Naive thymus-derived CD8-positive, alpha-beta T cell (primary cell): ENCODE results near the gene AKAP4. TPM values are rescaled to one million over a fixed set of nuclear protein-coding genes. Genes with fewer than 3 reads are reported as not detected.

Experiments used
- ATAC-seq, 2 donors: fragments of 150-1000 bp; cut with Tn5 transposase in 1 of 2; sonication (Bioruptor Pico), chemical (Tn5 transposase) in 1 of 2; 1 replicate in 1 of 2; 2 replicates in 1 of 2; pipeline ENCODE4 v1.10.0; 2021; ENCODE audit warnings: mild to moderate bottlenecking in 2 of 2, moderate library complexity in 2 of 2
- POLR2A ChIA-PET: fragments of 350-600 bp; sonication (Branson Sonifier 250); formaldehyde crosslinking; loops from one replicate; lab custom pipeline; 2021; ENCODE audit warnings: antibody characterized with exemption; lab: Charles Lee
- DNase-seq, 10 donors: peaks; one replicate each; pipeline versions ENCODE4 v3.0.0 to v3.0.0-alpha.2; 2020 to 2022
- H3K27ac Mint-ChIP-seq, 10 donors: one replicate each; pipeline ENCODE4 v1.8.0; 2020 to 2022; ENCODE audit warnings: mild to moderate bottlenecking in 10 of 10, mixed read lengths in 10 of 10, moderate library complexity in 4 of 10, inconsistent platforms in 1 of 10
- H3K27me3 Mint-ChIP-seq, 5 donors: one replicate each; pipeline ENCODE4 v1.8.0; 2021 to 2022; ENCODE audit warnings: mixed read lengths in 5 of 5
- H3K36me3 Mint-ChIP-seq, 3 donors: one replicate each; pipeline ENCODE4 v1.8.0; 2020 to 2022; ENCODE audit warnings: mixed read lengths in 3 of 3, mild to moderate bottlenecking in 2 of 3, inconsistent platforms in 1 of 3
- H3K4me1 Mint-ChIP-seq, 4 donors: one replicate each; pipeline ENCODE4 v1.8.0; 2021 to 2022; ENCODE audit warnings: mixed read lengths in 4 of 4
- H3K4me3 Mint-ChIP-seq, 10 donors: one replicate each; pipeline ENCODE4 v1.8.0; 2020 to 2022; ENCODE audit warnings: mild to moderate bottlenecking in 10 of 10, mixed read lengths in 10 of 10, moderate library complexity in 6 of 10, inconsistent platforms in 1 of 10
- H3K9me3 Mint-ChIP-seq, 9 donors: one replicate each; pipeline ENCODE4 v1.8.0; 2020 to 2022; ENCODE audit warnings: mixed read lengths in 9 of 9, mild to moderate bottlenecking in 3 of 9, inconsistent platforms in 1 of 9, moderate library complexity in 1 of 9
- polyA plus RNA-seq, 3 donors: library from polyadenylated mRNA; unstranded; fragments of 300-500 nt; fragmentation: Illumina TruSeq; gene quantifications; one replicate each; pipeline ENCODE4 v1.2.3, GENCODE V29; 2021
- total RNA-seq, 8 experiments: library from RNA in 2 of 8; stranded (reverse) in 2 of 8; gene quantifications; one replicate each; pipeline ENCODE4 v1.2.3 and lab custom pipeline; 2021 to 2026

The AKAP4 gene
- total and polyA plus RNA-seq, 5 experiments from 2014 or later, result not detected

- Mint-ChIP-seq H3K9me3 (no peaks in the 10 kb centered on the region), H3K27ac (no peak overlapping the region), H3K4me3 (no peak overlapping the region), H3K27me3 (no peaks in the 10 kb centered on the region), H3K4me1 (peaks cover 0 to 2% (median 0%) of the 10 kb centered on the region in 4 donors), H3K36me3 (no peaks in the 10 kb centered on the region)
- no peak for DNase-seq
- ATAC-seq, result no peak
- POLR2A ChIA-PET, result no interaction called here
Observed at GRCh38 chrX:50165727-50166126, 35.1 kb downstream of the AKAP4 start.

- H3K27me3 Mint-ChIP-seq, result no peaks in the 10 kb centered on the region
- DNase-seq, result no peak
- no peaks in the 10 kb centered on the region for H3K36me3 Mint-ChIP-seq
- peaks cover 0 to 2% (median 0%) of the 10 kb centered on the region in 4 donors for H3K4me1 Mint-ChIP-seq
- no peaks in the 10 kb centered on the region for H3K9me3 Mint-ChIP-seq
- no peak overlapping the region for H3K27ac Mint-ChIP-seq
- ATAC-seq, result no peak
- POLR2A ChIA-PET, result no interaction called here
- no peak overlapping the region for H3K4me3 Mint-ChIP-seq
Observed at GRCh38 chrX:50161127-50161526, 39.7 kb downstream of the AKAP4 start.

- H3K9me3 Mint-ChIP-seq, result no peaks in the 10 kb centered on the region
- H3K27me3 Mint-ChIP-seq, result no peaks in the 10 kb centered on the region
- peaks cover 0 to 2% (median 0%) of the 10 kb centered on the region in 4 donors for H3K4me1 Mint-ChIP-seq
- DNase-seq (no peak), ATAC-seq (no peak)
- no peak overlapping the region for H3K27ac Mint-ChIP-seq
- H3K4me3 Mint-ChIP-seq, result no peak overlapping the region
- H3K36me3 Mint-ChIP-seq, result no peaks in the 10 kb centered on the region
- POLR2A ChIA-PET, result no interaction called here
Observed at GRCh38 chrX:50158593-50158992, 42.2 kb downstream of the AKAP4 start.

GRCh38 chrX:50157545-50158135 is 43.2 kb downstream of the AKAP4 start:
- no peak overlapping the region for H3K4me3 Mint-ChIP-seq
- ATAC-seq (no peak), DNase-seq (no peak)
- no peaks in the 10 kb centered on the region for H3K36me3 Mint-ChIP-seq
- POLR2A ChIA-PET, result no interaction called here
- H3K27me3 Mint-ChIP-seq, result no peaks in the 10 kb centered on the region
- H3K4me1 Mint-ChIP-seq, result peaks cover 0 to 2% (median 0%) of the 10 kb centered on the region in 4 donors
- no peaks in the 10 kb centered on the region for H3K9me3 Mint-ChIP-seq
- H3K27ac Mint-ChIP-seq, result no peak overlapping the region

GRCh38 chrX:50154429-50154828 is 46.4 kb downstream of the AKAP4 start:
- Mint-ChIP-seq H3K4me1 (no peaks in the 10 kb centered on the region), H3K27ac (no peak overlapping the region), H3K36me3 (no peaks in the 10 kb centered on the region), H3K9me3 (no peaks in the 10 kb centered on the region), H3K27me3 (no peaks in the 10 kb centered on the region), H3K4me3 (no peak overlapping the region)
- POLR2A ChIA-PET, result no interaction called here
- DNase-seq (no peak), ATAC-seq (no peak)

GRCh38 chrX:50152456-50152855 is 48.4 kb downstream of the AKAP4 start:
- POLR2A ChIA-PET, result no interaction called here
- Mint-ChIP-seq H3K36me3 (no peaks in the 10 kb centered on the region), H3K4me3 (no peak overlapping the region), H3K27ac (no peak overlapping the region), H3K27me3 (no peaks in the 10 kb centered on the region), H3K9me3 (no peaks in the 10 kb centered on the region), H3K4me1 (no peaks in the 10 kb centered on the region)
- no peak for DNase-seq
- ATAC-seq, result no peak

- H3K27ac Mint-ChIP-seq, result no peak overlapping the region
- no peak overlapping the region for H3K4me3 Mint-ChIP-seq
- DNase-seq (no peak), ATAC-seq (no peak)
- POLR2A ChIA-PET, result no interaction called here
- H3K9me3 Mint-ChIP-seq, result no peaks in the 10 kb centered on the region
- H3K27me3 Mint-ChIP-seq, result peaks cover 0 to 2% (median 0%) of the 10 kb centered on the region in 5 donors
- no peaks in the 10 kb centered on the region for H3K4me1 Mint-ChIP-seq
- H3K36me3 Mint-ChIP-seq, result no peaks in the 10 kb centered on the region
Observed at GRCh38 chrX:50147972-50148371, 52.8 kb downstream of the AKAP4 start.

Other genes starting within 250 kb of the AKAP4 start
- under 1 TPM; 0.16 to 0.29 TPM for gene CCNB3, start 3.8 kb upstream of the AKAP4 start, total RNA-seq
- gene CCNB3, start 3.8 kb upstream of the AKAP4 start, polyA plus RNA-seq, result not detected